Activated T-helper 2 cell treated with anti-CD3 and anti-CD28 coated beads, Interferon-gamma antibody, Interleukin-2, Interleukin-4, amounts not matched to agents 10 μg/mL and 5 μg/mL and 100 μg/mL, durations not matched to agents 14 hours and 24 hours and 36 hours (primary cell): ENCODE results near the gene IFITM1. TPM values are rescaled to one million over a fixed set of nuclear protein-coding genes. Genes with fewer than 3 reads are reported as not detected.

Experiments used
- DNase-seq: peaks from one replicate; pipeline ENCODE4 v3.0.0; 2021; ENCODE audit warnings: low spot score
- H3K27ac Mint-ChIP-seq: one replicate; pipeline ENCODE4 v1.8.0; 2021; ENCODE audit warnings: mixed read lengths
- H3K27me3 Mint-ChIP-seq: one replicate; pipeline ENCODE4 v1.8.0; 2021; ENCODE audit warnings: low read depth, mixed read lengths
- H3K36me3 Mint-ChIP-seq: one replicate; pipeline ENCODE4 v1.8.0; 2021; ENCODE audit warnings: low read depth, mixed read lengths
- H3K4me1 Mint-ChIP-seq: one replicate; pipeline ENCODE4 v1.8.0; 2021; ENCODE audit warnings: low read depth, mixed read lengths
- H3K4me3 Mint-ChIP-seq: one replicate; pipeline ENCODE4 v1.8.0; 2021; ENCODE audit warnings: low read depth, mild to moderate bottlenecking, moderate library complexity, mixed read lengths
- H3K9me3 Mint-ChIP-seq: one replicate; pipeline ENCODE4 v1.8.0; 2021; ENCODE audit warnings: mixed read lengths
- intact Hi-C: fragments of 100-400 bp; cut with micrococcal nuclease; formaldehyde crosslinking; loops from one replicate; pipeline ENCODE4 v1.15.1; 2023
- total RNA-seq: library from RNA; stranded (reverse); gene quantifications from 2 replicates; pipeline ENCODE4 v1.2.3, GENCODE V29; 2022

The IFITM1 gene
- total RNA-seq, 1 donor from 2014 or later: 260 TPM

DNA sequence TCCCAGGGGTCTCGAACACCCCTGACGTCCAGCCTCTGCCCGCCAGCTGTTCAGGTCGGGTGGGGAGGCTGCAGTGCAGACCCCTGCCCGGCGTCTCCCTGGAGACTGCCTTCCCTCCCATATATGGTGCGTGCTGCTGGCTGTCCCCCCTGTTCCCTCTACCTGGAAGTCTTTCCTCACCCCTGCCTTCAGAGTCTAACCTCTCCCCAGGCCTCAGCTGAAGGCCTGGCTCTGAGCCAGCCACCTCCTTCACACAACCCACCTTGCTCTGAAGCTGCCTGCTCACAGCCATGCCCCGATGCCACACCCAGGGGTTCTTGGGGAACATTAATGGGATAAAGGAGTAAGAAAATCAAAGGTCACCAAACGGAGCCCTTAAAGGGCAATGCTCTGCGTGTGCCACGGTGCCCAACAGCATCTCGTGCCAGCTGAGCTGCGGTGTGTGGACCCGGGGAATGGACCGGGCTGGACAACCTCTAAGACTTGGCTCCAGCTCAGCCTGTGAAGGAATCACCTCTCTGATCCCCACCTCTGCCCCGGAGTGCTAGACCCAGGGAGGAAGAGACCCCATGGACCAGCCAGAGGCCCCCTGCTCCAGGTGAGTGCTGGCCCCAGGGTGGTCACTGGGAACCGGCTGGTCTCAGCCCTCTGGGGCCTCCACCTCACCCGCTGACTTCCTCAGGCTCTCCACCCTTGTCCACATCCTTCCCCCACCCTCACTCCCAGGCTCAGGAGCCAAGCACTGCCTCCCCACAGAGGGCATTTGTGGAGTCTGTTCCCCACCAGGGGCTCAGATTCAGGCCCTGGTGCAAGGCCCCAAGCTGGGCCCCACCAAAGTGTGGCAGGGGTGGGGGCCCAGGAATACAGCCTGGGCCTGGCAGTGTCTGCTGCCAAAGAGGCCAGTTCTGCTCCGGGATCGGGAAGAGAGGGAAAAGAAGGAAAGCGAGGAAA, 35.6 kb upstream of the IFITM1 start, which contains the start of gene NLRP6:
TSS of gene NLRP6 (plus strand) at position 407 of the 951 bp plus-strand sequence. CDS start at position 570, 163 bp downstream.
- Mint-ChIP-seq H3K4me3 (peak within 1 kb of the TSS; percentile 79), H3K9me3 (peaks cover 11% of the 10 kb centered on the region), H3K27me3 (peaks cover 53% of the 10 kb centered on the region), H3K27ac (peak within 1 kb of the TSS; percentile 10), H3K36me3 (peaks cover 24% of the 10 kb centered on the region), H3K4me1 (peaks cover 32% of the 10 kb centered on the region)
- intact Hi-C loops: no loop called here
- no peak for DNase-seq

DNA sequence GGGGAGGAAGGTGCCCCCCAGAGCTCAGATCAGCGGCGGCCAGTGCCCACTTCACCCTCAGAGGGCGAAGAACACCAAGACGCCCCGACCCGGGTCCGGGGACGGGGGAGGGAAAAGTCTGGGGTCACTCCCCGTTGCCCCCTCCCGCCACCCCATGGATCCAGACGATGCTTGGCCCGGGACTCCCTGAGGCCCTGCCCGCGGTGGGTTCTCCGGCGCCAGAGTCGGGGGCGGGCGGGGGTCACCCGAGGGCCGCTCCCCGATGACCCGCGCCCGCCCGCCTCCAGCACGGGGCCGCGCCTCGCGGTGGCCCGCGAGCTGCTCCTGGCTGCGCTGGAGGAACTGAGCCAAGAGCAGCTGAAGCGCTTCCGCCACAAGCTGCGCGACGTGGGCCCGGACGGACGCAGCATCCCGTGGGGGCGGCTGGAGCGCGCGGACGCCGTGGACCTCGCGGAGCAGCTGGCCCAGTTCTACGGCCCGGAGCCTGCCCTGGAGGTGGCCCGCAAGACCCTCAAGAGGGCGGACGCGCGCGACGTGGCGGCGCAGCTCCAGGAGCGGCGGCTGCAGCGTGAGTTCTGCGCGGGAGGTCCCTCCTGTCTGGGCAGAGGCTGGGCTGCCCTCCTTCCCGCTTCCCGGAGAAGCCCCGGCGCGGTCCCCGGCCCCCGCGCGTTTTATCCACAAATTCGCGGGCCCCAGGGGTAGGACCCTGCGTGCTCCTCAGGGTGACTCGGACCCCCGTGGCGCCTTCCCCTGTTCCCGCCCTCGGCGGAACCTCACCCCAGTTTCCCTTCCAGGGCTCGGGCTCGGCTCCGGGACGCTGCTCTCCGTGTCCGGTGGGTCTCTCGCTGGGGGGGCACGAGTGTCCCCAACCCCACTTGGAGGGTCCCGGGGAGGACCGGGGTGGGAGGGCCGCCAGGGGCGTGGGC, 34.5 kb upstream of the IFITM1 start:
- DNase-seq: no peak
- Mint-ChIP-seq H3K36me3 (peaks cover 24% of the 10 kb centered on the region), H3K4me3 (peak overlapping the region; percentile 79), H3K27me3 (peaks cover 55% of the 10 kb centered on the region), H3K4me1 (peaks cover 37% of the 10 kb centered on the region), H3K9me3 (peaks cover 11% of the 10 kb centered on the region), H3K27ac (no peak overlapping the region)
- intact Hi-C loops: no loop called here

- peak; percentile 50 for DNase-seq
- H3K36me3 Mint-ChIP-seq: peaks cover 24% of the 10 kb centered on the region
- H3K9me3 Mint-ChIP-seq: peaks cover 11% of the 10 kb centered on the region
- H3K27ac Mint-ChIP-seq: no peak overlapping the region
- peaks cover 51% of the 10 kb centered on the region for H3K27me3 Mint-ChIP-seq
- peak overlapping the region; percentile 70 for H3K4me3 Mint-ChIP-seq
- H3K4me1 Mint-ChIP-seq: peaks cover 37% of the 10 kb centered on the region
- intact Hi-C loops: no loop called here
These were observed 33.7 kb upstream of the IFITM1 start for GRCh38 chr11:279966-280705.

GRCh38 chr11:280706-281485, 32.9 kb upstream of the IFITM1 start:
- intact Hi-C loops: no loop called here
- Mint-ChIP-seq H3K4me3 (peak overlapping the region; percentile 72), H3K9me3 (peaks cover 11% of the 10 kb centered on the region), H3K36me3 (peaks cover 23% of the 10 kb centered on the region), H3K4me1 (peaks cover 40% of the 10 kb centered on the region), H3K27ac (no peak overlapping the region), H3K27me3 (peaks cover 52% of the 10 kb centered on the region)
- no peak for DNase-seq

- intact Hi-C loops: no loop called here
- no peak overlapping the region for H3K27ac Mint-ChIP-seq
- DNase-seq: no peak
- peaks cover 38% of the 10 kb centered on the region for H3K4me1 Mint-ChIP-seq
- peak overlapping the region; percentile 72 for H3K4me3 Mint-ChIP-seq
- H3K27me3 Mint-ChIP-seq: peaks cover 45% of the 10 kb centered on the region
- peaks cover 4% of the 10 kb centered on the region for H3K9me3 Mint-ChIP-seq
- peaks cover 16% of the 10 kb centered on the region for H3K36me3 Mint-ChIP-seq
These were observed 32.2 kb upstream of the IFITM1 start for GRCh38 chr11:281486-282161.

DNA sequence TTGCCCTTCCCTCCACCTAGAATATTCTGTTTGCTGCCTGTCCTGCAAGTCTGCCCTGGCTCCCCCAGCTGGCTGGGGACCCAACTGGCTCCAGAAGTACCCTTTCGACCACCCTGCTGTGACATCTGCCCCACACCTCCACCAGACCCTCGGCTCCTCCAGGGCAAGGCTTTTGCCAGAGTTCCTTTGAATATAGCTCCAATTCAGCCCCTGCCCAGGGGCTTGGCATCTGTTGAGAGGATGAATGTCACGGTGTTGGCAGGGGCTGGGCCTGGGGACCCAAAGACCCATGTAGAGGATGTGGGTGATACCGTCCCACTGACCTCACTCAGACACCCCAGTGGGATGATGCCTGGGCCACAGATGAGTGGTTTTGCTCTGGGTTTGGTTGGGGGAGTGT, 31.7 kb upstream of the IFITM1 start:
- H3K9me3 Mint-ChIP-seq: no peaks in the 10 kb centered on the region
- no peak for DNase-seq
- H3K27ac Mint-ChIP-seq: no peak overlapping the region
- intact Hi-C loops: no loop called here
- H3K27me3 Mint-ChIP-seq: peaks cover 44% of the 10 kb centered on the region
- peaks cover 13% of the 10 kb centered on the region for H3K36me3 Mint-ChIP-seq
- H3K4me1 Mint-ChIP-seq: peaks cover 38% of the 10 kb centered on the region
- peak overlapping the region; percentile 65 for H3K4me3 Mint-ChIP-seq

- Mint-ChIP-seq H3K27ac (no peak overlapping the region), H3K27me3 (peaks cover 45% of the 10 kb centered on the region), H3K36me3 (peaks cover 8% of the 10 kb centered on the region), H3K4me1 (peaks cover 39% of the 10 kb centered on the region), H3K4me3 (peak overlapping the region; percentile 65), H3K9me3 (no peaks in the 10 kb centered on the region)
- intact Hi-C loops: no loop called here
- no peak for DNase-seq
These were observed 31.0 kb upstream of the IFITM1 start for GRCh38 chr11:282630-283360.

- peaks cover 49% of the 10 kb centered on the region for H3K27me3 Mint-ChIP-seq
- no peaks in the 10 kb centered on the region for H3K9me3 Mint-ChIP-seq
- H3K36me3 Mint-ChIP-seq: peaks cover 8% of the 10 kb centered on the region
- no peak overlapping the region for H3K27ac Mint-ChIP-seq
- H3K4me1 Mint-ChIP-seq: peaks cover 37% of the 10 kb centered on the region
- DNase-seq: no peak
- H3K4me3 Mint-ChIP-seq: no peak overlapping the region
- intact Hi-C loops: no loop called here
These were observed 30.3 kb upstream of the IFITM1 start for GRCh38 chr11:283405-284104.

DNA sequence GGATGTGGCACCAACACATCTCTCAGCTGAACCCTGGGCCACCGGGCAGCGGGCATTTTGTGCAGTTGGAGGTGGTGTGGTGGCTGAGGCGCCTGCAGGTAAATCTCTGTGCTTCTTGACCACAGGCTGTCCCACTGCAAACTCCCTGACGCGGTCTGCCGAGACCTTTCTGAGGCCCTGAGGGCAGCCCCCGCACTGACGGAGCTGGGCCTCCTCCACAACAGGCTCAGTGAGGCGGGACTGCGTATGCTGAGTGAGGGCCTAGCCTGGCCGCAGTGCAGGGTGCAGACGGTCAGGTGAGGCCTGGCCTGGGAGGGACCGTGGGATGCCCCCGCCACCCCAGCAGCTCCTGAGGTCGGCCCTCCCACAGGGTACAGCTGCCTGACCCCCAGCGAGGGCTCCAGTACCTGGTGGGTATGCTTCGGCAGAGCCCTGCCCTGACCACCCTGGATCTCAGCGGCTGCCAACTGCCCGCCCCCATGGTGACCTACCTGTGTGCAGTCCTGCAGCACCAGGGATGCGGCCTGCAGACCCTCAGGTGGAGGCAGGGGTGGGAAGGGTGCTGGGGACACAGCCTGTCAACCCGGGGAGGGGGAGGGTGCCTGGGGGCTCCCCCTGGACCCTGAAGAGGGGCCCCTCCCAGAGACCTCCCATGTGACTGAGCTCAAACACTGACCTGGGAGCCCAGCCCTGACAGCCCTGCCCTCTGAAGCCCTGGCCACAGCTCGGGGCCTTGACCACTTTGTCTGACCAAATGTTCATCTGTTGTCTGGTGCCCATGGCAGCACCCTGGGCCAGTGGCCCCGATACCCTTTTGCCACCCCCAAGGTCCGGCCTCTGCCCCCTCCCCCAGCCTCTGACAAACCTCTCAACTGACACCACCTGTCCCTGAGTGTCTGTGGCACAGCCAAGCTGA, 29.5 kb upstream of the IFITM1 start:
- Mint-ChIP-seq H3K9me3 (no peaks in the 10 kb centered on the region), H3K27ac (no peak overlapping the region), H3K36me3 (peaks cover 8% of the 10 kb centered on the region), H3K27me3 (peaks cover 47% of the 10 kb centered on the region), H3K4me3 (no peak overlapping the region), H3K4me1 (peaks cover 35% of the 10 kb centered on the region)
- DNase-seq: no peak
- intact Hi-C loops: no loop called here
